Right kidney (tissue), 1 donor: ENCODE measurements around the gene FMN1.

Experiments
- DNase-seq: peaks from one replicate; pipeline ENCODE4 v3.0.0-alpha.2; 2016

Gene FMN1

GRCh38 chr15:33119273-33119672, 75.2 kb downstream of the FMN1 start:
- peak; percentile 36 for DNase-seq

- no peak for DNase-seq
These were observed 78.3 kb downstream of the FMN1 start for GRCh38 chr15:33116198-33116597.

- no peak for DNase-seq
These were observed 79.2 kb downstream of the FMN1 start for GRCh38 chr15:33115191-33115861.

- no peak for DNase-seq
These were observed 80.2 kb downstream of the FMN1 start for GRCh38 chr15:33114374-33114717.

- no peak for DNase-seq
These were observed 80.7 kb downstream of the FMN1 start for GRCh38 chr15:33113666-33114373.

- no peak for DNase-seq
These were observed 81.9 kb downstream of the FMN1 start for GRCh38 chr15:33112541-33113105.

- no peak for DNase-seq
These were observed 83.5 kb downstream of the FMN1 start for GRCh38 chr15:33111041-33111451.

- DNase-seq = no peak
These were observed 85.2 kb downstream of the FMN1 start for GRCh38 chr15:33109345-33109744.

- DNase-seq = no peak
These were observed 86.0 kb downstream of the FMN1 start for GRCh38 chr15:33108518-33108917.

GRCh38 chr15:33107950-33108349, 86.6 kb downstream of the FMN1 start:
- DNase-seq = no peak

GRCh38 chr15:33104212-33104611, 90.3 kb downstream of the FMN1 start:
- no peak for DNase-seq

- DNase-seq = no peak
These were observed 93.5 kb downstream of the FMN1 start for GRCh38 chr15:33101036-33101435.

GRCh38 chr15:33100314-33100713, 94.2 kb downstream of the FMN1 start:
- no peak for DNase-seq

- no peak for DNase-seq
These were observed 94.8 kb downstream of the FMN1 start for GRCh38 chr15:33099739-33100138.

GRCh38 chr15:33099213-33099612, 95.3 kb downstream of the FMN1 start:
- no peak for DNase-seq

- no peak for DNase-seq
These were observed 96.1 kb downstream of the FMN1 start for GRCh38 chr15:33098094-33099058.

- no peak for DNase-seq
These were observed 98.4 kb downstream of the FMN1 start for GRCh38 chr15:33096134-33096533.

- DNase-seq = no peak
These were observed 98.9 kb downstream of the FMN1 start for GRCh38 chr15:33095641-33096040.

GRCh38 chr15:33094336-33094735, 100.2 kb downstream of the FMN1 start:
- no peak for DNase-seq

GRCh38 chr15:33093222-33093621, 101.3 kb downstream of the FMN1 start:
- no peak for DNase-seq

GRCh38 chr15:33091983-33092693, 102.4 kb downstream of the FMN1 start:
- no peak for DNase-seq
